ENCODE measurements around the gene PAX7.

The PAX7 gene

DNA sequence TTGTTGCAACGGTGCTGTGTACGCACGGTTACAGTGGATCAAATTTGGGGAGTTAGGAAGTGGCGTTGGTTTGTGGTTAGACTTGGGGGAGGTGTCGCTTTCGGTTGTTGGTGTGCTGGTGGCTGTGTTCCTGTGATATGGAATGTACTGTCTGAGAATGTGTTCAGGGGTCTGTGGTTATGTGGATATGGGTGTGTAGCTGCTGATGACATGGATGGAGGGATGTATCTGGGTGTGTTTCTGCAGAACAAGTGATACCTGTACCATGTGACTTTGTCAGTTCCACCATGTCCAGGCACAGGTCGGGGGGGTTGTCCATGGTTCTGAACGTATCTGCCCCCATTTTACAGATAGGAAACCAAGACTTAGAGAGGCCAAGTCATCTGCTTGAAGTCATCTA, 22.7 kb downstream of the PAX7 start:
- in situ Hi-C loops (cut with HindIII; ENCODE audit: low sequenced_read_pairs): no loop called here
- H3K4me3 ChIP-seq (ENCODE audit: low read depth, low read length): no peak overlapping the region
- TF ChIP-seq, protein P1, sequence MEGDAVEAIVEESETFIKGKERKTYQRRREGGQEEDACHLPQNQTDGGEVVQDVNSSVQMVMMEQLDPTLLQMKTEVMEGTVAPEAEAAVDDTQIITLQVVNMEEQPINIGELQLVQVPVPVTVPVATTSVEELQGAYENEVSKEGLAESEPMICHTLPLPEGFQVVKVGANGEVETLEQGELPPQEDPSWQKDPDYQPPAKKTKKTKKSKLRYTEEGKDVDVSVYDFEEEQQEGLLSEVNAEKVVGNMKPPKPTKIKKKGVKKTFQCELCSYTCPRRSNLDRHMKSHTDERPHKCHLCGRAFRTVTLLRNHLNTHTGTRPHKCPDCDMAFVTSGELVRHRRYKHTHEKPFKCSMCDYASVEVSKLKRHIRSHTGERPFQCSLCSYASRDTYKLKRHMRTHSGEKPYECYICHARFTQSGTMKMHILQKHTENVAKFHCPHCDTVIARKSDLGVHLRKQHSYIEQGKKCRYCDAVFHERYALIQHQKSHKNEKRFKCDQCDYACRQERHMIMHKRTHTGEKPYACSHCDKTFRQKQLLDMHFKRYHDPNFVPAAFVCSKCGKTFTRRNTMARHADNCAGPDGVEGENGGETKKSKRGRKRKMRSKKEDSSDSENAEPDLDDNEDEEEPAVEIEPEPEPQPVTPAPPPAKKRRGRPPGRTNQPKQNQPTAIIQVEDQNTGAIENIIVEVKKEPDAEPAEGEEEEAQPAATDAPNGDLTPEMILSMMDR (IDR thresholded peaks at IDR 0.05; ENCODE audit: low read depth, low read length): no peak
- DNase-seq (ENCODE audit: low read depth, low spot score): no peak

DNA sequence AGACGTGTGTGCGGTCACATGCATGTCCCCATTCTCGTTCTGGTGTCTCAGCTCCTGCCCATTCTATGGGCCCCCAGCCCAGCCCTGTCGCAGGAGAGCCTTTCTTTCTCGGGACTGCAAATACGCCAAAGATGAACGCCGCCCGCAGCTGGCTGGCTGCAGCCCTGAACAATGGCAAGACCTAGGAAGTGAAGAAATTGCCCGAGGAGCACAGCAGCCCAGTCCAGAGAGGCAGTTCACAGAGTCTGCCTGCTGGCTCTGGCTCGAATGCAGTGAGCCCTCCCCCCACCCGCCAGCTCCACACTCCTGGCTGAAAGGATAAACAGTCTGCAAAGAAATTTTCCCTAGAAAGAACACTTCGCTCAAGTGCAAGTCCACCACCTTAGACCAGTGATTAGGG, 23.3 kb downstream of the PAX7 start:
- H3K4me3 ChIP-seq (ENCODE audit: low read depth, low read length): no peak overlapping the region
- in situ Hi-C loops (cut with HindIII; ENCODE audit: low sequenced_read_pairs): no loop called here
- no peak for DNase-seq (ENCODE audit: low read depth, low spot score)
- TF ChIP-seq, protein P1 (IDR thresholded peaks at IDR 0.05; ENCODE audit: low read depth, low read length): no peak

DNA sequence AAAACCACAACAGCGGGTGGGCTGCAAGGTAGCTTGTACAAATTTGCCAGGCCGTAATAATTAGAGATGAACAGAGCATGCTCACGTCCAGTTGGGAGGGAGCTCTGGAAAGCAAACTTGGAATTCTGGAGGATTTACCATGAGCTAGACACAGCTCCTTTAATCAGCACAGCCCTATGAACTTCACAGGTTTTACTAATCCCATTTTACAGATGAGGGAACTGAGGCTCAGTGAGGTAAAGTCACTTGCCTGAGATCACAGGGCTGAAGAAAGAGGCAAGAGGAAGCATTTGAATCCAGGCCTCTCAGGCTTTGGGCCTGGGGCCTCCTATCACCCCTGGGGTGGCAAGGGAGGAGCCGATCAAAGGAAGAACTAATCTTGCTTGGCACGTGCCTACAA, 24.0 kb downstream of the PAX7 start:
- in situ Hi-C loops (cut with HindIII; ENCODE audit: low sequenced_read_pairs): no loop called here
- no peak for DNase-seq (ENCODE audit: low read depth, low spot score)
- TF ChIP-seq, protein P1 (IDR thresholded peaks at IDR 0.05; ENCODE audit: low read depth, low read length): no peak
- H3K4me3 ChIP-seq (ENCODE audit: low read depth, low read length): no peak overlapping the region

DNA sequence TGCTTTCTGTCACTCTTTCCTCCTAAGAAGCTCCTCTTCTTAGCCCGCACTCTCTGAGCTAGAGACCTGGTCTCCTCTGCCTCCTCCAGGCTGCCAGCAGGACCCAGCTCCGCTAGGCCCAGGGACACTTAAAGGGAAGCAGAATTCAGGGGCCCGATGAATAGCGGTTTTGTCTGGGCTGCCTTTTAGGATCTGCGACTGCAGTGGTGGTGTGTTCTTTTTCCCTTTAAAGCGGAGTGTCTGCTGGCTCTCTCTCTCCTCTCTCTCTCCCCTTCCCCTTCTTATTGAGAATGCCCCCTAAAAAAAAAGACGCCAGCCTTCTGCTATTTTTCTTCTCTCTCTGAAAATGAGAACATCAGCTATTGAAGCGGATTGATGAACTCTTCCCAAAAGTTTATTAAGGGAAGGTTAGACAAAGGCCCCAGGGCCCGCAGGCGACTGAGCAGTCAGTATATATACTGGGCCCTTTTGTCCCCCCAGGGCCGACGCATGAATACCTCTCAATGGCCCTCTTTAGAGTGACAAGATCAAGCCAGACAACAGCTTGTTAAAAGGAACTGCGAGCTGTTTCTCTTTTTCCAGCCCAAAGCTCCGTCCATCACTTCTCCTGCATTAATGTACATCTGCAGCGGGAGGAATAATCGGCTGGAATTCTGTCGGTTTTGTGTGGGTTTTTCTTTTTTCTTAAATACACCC, 27.0 kb downstream of the PAX7 start:
- H3K4me3 ChIP-seq (ENCODE audit: low read depth, low read length): no peak overlapping the region
- in situ Hi-C loops (cut with HindIII; ENCODE audit: low sequenced_read_pairs): no loop called here
- no peak for DNase-seq (ENCODE audit: low read depth, low spot score)
- TF ChIP-seq, protein P1 (IDR thresholded peaks at IDR 0.05; ENCODE audit: low read depth, low read length): no peak

DNA sequence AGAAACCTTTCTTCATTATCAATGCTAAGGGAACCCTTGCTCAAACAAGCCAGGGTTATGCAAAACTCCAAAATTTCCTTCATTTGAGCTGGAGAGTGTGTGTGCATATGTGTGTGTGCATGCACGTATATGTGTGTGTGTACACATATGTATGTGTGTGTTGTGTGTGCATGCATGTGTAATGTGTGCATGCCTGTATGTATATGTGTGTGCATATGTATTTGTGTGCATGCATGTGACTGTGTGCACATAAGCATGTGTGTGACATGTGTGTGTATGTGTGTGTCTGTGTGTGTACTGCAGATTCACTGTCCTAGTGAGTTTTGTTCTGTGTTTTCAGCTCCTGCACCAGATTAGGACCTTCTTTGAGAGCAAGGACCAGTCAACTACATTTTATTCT, 28.2 kb downstream of the PAX7 start:
- no peak for DNase-seq (ENCODE audit: low read depth, low spot score)
- TF ChIP-seq, protein P1 (IDR thresholded peaks at IDR 0.05; ENCODE audit: low read depth, low read length): no peak
- in situ Hi-C loops (cut with HindIII; ENCODE audit: low sequenced_read_pairs): no loop called here
- H3K4me3 ChIP-seq (ENCODE audit: low read depth, low read length): no peak overlapping the region

DNA sequence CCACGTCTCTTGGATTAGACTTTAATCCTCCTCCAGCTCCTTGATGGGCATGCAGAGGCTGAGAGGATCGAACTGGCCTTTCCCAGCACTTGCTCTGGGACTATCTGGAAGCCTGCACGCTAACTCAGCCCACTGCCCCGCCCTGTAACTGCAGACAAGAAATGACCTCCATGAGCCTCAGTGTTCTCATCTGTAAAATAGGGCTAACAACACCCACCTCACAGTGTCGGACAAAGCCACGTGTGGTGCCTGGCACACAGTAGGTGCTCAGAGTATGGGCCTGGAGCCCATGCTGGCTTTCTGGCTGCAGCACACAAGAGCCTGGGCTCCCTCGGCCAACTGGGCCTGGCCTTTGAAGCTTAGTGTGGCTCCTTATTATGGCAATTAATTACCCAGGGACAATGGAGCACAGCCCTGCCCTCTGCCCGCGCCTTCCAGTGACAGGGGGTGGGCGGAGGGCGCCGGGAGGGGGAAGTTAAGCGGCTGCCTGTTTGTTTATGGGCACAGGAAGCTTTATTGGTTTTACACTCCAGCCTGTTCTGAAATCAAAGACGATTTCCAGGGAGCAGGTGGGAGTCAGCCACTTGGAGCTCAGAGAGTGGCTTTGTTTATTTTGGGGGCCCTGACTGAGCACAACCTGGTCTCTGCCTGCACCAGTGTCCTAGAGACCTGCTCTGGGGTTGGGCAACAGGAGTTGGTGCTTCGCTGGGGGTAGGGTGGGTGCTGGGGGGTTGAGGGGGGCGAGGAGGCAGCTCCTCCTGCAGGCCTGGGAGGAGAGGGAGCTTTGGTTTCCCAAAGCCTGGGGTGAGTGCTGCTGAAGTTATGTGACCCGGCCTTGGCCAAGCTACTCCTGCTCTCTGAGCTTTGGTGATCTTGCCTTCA, 31.0 kb downstream of the PAX7 start:
- TF ChIP-seq, protein P1 (IDR thresholded peaks at IDR 0.05; ENCODE audit: low read depth, low read length): no peak
- H3K4me3 ChIP-seq (ENCODE audit: low read depth, low read length): no peak overlapping the region
- in situ Hi-C loops (cut with HindIII; ENCODE audit: low sequenced_read_pairs): no loop called here
- no peak for DNase-seq (ENCODE audit: low read depth, low spot score)
